Parathyroid adenoma (tissue), 2 donors: Measurements from ENCODE around the gene KIF26B.

Experiments
- H2AFZ ChIP-seq: fragments of 300-600 bp; sonication (generic); one replicate; pipeline ENCODE4 v1.7.0; 2017; ENCODE audit warnings: antibody characterized with exemption, mild to moderate bottlenecking
- H3K27ac ChIP-seq: fragments of 300-600 bp; sonication (generic); one replicate; pipeline ENCODE4 v1.7.0; 2017
- H3K27me3 ChIP-seq: fragments of 300-600 bp; sonication (generic); one replicate; pipeline ENCODE4 v1.7.0; 2017; ENCODE audit warnings: low read length; ENCODE audit not compliant: control insufficient read depth, insufficient read depth
- H3K36me3 ChIP-seq: fragments of 300-600 bp; sonication (generic); one replicate; pipeline ENCODE4 v1.7.0; 2017; ENCODE audit warnings: low read length; ENCODE audit not compliant: control insufficient read depth, insufficient read depth
- H3K4me1 ChIP-seq: fragments of 300-600 bp; sonication (generic); one replicate; pipeline ENCODE4 v1.7.0; 2017; ENCODE audit warnings: control low read depth
- H3K4me2 ChIP-seq: fragments of 300-600 bp; sonication (generic); one replicate; pipeline ENCODE4 v1.7.0; 2017; ENCODE audit warnings: low read length
- H3K4me3 ChIP-seq: fragments of 300-600 bp; sonication (generic); one replicate; pipeline ENCODE4 v1.7.0; 2017; ENCODE audit warnings: low read depth, low read length
- H3K79me2 ChIP-seq: fragments of 300-600 bp; sonication (generic); one replicate; pipeline ENCODE4 v1.7.0; 2017; ENCODE audit warnings: control low read depth
- H3K9ac ChIP-seq: fragments of 300-600 bp; sonication (generic); one replicate; pipeline ENCODE4 v1.7.0; 2017; ENCODE audit warnings: mild to moderate bottlenecking
- H3K9me3 ChIP-seq: fragments of 300-600 bp; sonication (generic); one replicate; pipeline ENCODE4 v1.7.0; 2017; ENCODE audit warnings: low read length; ENCODE audit not compliant: control insufficient read depth
- CTCF ChIP-seq: fragments of 300-600 bp; sonication (generic); IDR thresholded peaks from one replicate; pipeline ENCODE4 v1.7.0; 2017; ENCODE audit warnings: antibody characterized with exemption, mild to moderate bottlenecking
- donor health status: primary hyperparathyroidism.

KIF26B gene

GRCh38 chr1:245488346-245489129 is 333.8 kb downstream of the KIF26B start:
- no peaks in the 10 kb centered on the region for H3K9me3 ChIP-seq
- H3K27ac ChIP-seq, result no peak overlapping the region
- H3K4me2 ChIP-seq, result no peak overlapping the region
- no peak overlapping the region for H3K4me3 ChIP-seq
- no peaks in the 10 kb centered on the region for H3K79me2 ChIP-seq
- H3K36me3 ChIP-seq, result no peaks in the 10 kb centered on the region
- H3K4me1 ChIP-seq, result no peaks in the 10 kb centered on the region
- no peak for TF ChIP-seq CTCF
- no peaks in the 10 kb centered on the region for H3K27me3 ChIP-seq
- no peak overlapping the region for H2AFZ ChIP-seq
- H3K9ac ChIP-seq, result no peak overlapping the region

- no peak overlapping the region for H3K9ac ChIP-seq
- no peak for TF ChIP-seq CTCF
- no peaks in the 10 kb centered on the region for H3K79me2 ChIP-seq
- H3K27ac ChIP-seq, result no peak overlapping the region
- H3K36me3 ChIP-seq, result no peaks in the 10 kb centered on the region
- no peaks in the 10 kb centered on the region for H3K9me3 ChIP-seq
- H2AFZ ChIP-seq, result no peak overlapping the region
- H3K27me3 ChIP-seq, result no peaks in the 10 kb centered on the region
- no peaks in the 10 kb centered on the region for H3K4me1 ChIP-seq
- no peak overlapping the region for H3K4me2 ChIP-seq
- no peak overlapping the region for H3K4me3 ChIP-seq
These were observed 335.1 kb downstream of the KIF26B start for GRCh38 chr1:245489838-245490237.

- H3K4me2 ChIP-seq, result no peak overlapping the region
- H3K27me3 ChIP-seq, result no peaks in the 10 kb centered on the region
- H3K4me3 ChIP-seq, result no peak overlapping the region
- no peak overlapping the region for H2AFZ ChIP-seq
- no peak overlapping the region for H3K9ac ChIP-seq
- H3K9me3 ChIP-seq, result no peaks in the 10 kb centered on the region
- no peak for TF ChIP-seq CTCF
- no peak overlapping the region for H3K27ac ChIP-seq
- no peaks in the 10 kb centered on the region for H3K36me3 ChIP-seq
- no peaks in the 10 kb centered on the region for H3K79me2 ChIP-seq
- H3K4me1 ChIP-seq, result no peaks in the 10 kb centered on the region
These were observed 338.2 kb downstream of the KIF26B start for GRCh38 chr1:245493029-245493428.

GRCh38 chr1:245495681-245496080 is 340.9 kb downstream of the KIF26B start:
- TF ChIP-seq CTCF, result no peak
- Histone ChIP-seq H3K36me3 (no peaks in the 10 kb centered on the region), H3K4me3 (no peak overlapping the region), H3K79me2 (no peaks in the 10 kb centered on the region), H3K9ac (no peak overlapping the region), H3K4me1 (no peaks in the 10 kb centered on the region), H3K27me3 (no peaks in the 10 kb centered on the region), H3K27ac (no peak overlapping the region), H2AFZ (no peak overlapping the region), H3K9me3 (no peaks in the 10 kb centered on the region), H3K4me2 (no peak overlapping the region)

GRCh38 chr1:245500546-245500945 is 345.8 kb downstream of the KIF26B start:
- Histone ChIP-seq H3K9ac (no peak overlapping the region), H3K27me3 (no peaks in the 10 kb centered on the region), H3K9me3 (no peaks in the 10 kb centered on the region), H3K36me3 (no peaks in the 10 kb centered on the region), H2AFZ (no peak overlapping the region), H3K79me2 (no peaks in the 10 kb centered on the region), H3K27ac (no peak overlapping the region), H3K4me2 (no peak overlapping the region), H3K4me1 (no peaks in the 10 kb centered on the region), H3K4me3 (no peak overlapping the region)
- TF ChIP-seq CTCF, result no peak
